Stimulated activated naive CD4-positive, alpha-beta T cell treated with Interleukin-2 at 50 U/mL for 16 hours (primary cell): Measurements from ENCODE around the gene EPS8.
"Not testable (repeated sequence)": the region's sequence is repeated elsewhere in the genome, so short reads cannot be mapped to it uniquely, and the experiment has no call there.

ENCODE experiments used
- DNase-seq: peaks from one replicate; lab custom pipeline; 2025; lab: John Stamatoyannopoulos, UW

EPS8 gene

GRCh38 chr12:15646581-15646980, 142.6 kb downstream of the EPS8 start:
- no peak for DNase-seq

GRCh38 chr12:15644700-15645099, 144.5 kb downstream of the EPS8 start:
- no peak for DNase-seq

DNA sequence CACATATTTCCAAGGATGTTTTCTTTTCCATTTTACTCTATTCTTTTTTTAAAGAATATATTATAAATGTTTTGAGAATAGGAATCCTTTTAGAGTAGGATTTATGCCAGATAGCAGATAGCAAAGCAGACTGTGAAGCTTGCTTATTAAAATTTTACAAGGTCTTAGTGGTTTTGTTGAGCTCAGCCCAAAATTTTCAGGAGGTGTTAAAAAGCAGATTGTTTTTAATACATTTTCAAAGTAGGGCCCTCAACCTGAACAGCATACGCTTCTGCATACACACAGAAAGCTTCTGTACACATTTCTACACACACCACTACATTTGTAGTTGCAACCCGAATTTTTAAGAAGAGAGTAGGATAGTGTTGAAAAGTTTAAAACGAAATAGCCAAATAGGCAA, 151.0 kb downstream of the EPS8 start:
- no peak for DNase-seq

DNA sequence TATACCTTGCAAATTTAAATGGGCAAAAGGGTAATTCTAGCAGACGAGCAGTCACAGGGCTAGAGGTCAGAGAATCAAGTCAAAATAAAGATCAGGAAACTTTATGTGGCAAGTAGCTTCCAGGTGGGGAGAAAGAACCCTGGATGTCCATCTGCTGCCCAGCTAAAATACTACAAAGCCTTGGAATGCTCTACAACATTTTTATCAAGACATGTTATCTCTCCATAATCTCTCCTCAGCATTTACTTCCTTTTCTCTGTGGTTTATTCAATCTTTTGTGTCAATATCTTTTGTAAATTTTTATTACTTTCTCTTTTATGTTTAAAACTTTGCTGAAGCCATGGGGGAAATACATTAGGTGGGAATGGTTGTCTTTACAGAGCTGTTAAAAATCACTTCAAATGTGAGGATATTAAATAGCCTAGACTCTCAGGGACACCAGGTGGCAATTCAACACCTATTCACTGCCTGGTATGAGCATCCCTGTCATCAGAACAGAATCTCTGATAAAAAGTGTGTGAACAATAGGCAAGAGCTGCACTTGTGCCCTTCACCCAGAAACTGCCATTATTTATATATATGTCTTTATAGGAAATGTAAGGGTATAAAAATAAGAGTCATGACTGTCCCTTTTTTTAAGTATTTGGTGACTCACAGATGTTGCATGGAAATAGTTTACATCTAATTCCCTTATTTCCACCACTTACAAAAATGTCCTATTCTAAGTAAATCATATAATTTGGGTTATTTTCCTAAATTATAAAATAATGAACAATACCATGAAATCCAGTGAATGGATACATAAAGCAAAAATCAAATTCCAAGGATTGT, 152.9 kb downstream of the EPS8 start:
- DNase-seq: no peak

- DNase-seq: no peak
Measured at GRCh38 chr12:15634010-15634683, 155.0 kb downstream of the EPS8 start.

- DNase-seq: no peak
Measured at GRCh38 chr12:15633201-15633600, 156.0 kb downstream of the EPS8 start.

DNA sequence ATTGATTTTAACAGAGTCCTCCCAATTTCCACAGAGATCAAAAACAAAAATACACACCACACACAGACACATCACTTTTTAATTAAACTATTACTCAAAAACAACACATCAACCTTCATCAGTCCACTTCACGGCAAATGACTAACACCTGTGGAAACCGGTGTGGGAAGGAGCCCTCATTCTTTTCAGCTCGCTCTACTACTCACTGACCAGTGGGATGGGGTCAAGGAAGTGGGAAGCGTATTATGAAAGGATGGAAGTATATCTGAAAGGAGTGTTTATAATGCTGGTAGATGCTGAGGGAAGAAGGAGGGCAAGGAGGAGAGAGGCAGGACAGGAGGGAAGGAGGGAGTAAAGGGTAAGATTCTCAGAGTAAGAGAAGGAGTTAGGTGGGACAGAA, 156.5 kb downstream of the EPS8 start:
- no peak for DNase-seq

DNA sequence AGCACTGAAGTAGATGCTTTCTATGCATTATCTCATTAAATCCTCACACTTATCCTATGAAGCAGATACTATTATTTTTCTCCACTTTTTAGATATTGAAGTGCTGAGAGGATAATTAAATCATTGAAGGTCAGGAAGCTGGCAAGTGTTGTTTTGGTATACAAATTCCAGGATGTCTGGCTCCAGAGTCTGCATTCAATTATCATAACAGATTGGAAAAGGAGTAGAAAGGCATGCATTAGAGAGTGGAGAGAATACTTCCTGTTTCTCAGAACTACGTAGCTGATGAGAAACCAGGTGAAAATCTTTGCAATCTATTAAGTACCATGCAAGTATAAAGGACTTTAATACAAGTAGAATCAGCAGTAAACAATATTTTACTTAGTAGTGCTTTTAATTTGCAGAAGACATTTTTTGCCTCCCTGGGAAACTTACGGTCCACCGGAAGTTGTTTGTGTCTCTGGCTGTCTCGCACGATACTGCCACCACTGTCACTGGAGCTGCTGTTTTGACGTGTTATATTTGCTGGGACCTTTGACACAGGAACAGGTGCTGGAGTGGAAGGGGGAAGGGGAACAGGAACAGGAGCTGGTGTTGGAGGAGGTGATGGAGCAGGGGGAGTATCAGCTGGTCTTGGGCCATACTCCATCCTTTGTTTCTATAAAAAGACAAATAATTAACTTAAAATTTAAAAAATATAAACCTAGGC, 158.0 kb downstream of the EPS8 start:
- no peak for DNase-seq

DNA sequence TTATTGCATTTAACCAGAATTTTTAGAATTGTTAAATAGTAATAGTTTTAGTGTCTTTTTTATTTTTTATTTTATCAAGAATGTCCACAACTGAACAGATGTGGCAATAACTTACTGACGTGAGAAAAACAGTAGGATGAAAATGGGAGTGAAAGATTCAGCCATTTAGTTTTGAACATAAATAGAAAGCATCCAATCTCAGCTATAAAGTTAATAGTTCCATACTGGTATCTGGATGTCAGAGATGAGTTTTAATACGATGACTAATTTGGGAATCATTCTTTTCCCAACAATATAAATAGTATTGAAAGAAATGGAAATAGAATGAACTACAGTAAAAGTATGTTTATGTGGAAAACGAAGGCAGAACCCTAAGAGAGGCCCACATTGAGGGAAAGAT, 159.4 kb downstream of the EPS8 start:
- no peak for DNase-seq

DNA sequence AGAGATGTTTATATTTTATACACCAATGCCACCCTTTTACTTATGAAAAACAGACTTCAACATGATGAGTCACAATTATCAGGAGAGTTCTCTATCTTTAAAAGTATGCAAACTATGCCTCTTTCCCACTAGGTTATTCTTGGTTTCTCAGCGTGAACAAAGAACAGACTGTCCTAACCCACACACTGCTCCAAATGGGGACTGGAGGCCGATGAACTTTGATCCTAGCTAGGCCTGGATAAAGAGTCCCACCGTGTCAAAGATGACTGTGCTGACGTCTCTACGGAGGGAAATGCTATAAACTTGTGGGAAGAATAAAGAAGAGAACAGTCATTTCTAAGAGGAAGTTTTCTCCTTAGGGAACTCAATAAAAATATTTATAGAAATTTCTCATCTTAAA, 160.1 kb downstream of the EPS8 start:
- DNase-seq: no peak

DNA sequence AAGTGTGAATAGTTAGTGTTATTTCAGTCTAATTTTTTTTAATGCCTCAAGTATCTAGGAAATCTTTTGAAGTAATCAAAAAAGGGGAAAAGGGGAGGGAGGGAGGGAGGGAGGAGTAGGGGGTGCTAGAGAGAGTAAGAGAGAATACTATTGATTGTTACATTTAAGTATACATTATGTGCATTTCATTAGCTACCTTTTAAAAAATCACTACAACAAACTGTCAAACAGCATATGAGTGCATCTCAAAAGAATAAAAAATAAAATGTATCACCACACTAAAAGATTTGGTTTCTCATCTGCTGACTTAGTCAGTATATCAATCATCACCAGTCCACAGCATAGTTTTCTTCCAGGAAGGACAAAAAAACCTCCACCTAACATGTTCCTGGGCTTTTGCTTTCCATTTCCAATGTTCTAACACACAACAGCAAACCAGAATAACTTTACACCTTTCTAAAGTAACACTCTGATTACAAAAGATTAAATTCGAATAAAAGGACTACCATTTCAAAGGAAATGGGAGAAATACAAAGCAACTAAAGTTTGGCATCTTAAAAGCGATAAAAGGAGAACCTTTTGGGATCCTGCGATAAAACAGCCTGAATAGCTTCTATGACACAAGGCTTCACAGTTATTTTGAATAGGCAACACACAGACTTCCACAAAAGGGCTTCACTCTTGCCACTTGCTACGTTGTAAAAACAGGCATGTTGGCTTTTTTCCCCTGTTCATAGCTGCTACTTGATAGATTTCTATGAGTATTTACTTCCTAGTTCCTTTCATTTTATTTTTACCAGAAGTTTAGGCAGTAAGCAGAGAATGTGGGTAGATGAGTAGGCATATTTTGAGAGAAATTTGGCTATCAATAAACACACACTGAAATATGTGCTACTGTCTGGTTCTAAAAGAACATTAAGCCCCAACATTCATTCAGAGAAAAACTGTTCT, 160.9 kb downstream of the EPS8 start:
- DNase-seq: no peak

DNA sequence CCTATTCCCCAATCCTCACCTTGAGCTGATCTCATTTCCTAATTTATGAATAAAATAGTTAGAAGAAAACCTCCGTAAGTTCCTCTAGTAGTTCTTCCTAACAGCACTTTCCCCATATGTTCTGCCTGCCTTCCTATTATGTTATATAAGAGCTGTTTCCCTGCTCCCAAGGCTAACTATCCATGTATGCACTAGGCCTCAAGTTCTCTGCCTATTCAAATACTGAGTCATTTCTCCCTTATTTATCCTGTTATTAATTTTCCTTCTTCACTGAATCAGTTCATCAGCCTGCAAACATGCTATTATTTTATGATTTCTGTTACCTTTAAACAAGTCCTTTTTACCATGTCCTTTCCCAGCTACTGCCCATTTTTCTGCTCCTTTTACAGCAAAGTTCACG, 164.1 kb downstream of the EPS8 start:
- DNase-seq: no peak

DNA sequence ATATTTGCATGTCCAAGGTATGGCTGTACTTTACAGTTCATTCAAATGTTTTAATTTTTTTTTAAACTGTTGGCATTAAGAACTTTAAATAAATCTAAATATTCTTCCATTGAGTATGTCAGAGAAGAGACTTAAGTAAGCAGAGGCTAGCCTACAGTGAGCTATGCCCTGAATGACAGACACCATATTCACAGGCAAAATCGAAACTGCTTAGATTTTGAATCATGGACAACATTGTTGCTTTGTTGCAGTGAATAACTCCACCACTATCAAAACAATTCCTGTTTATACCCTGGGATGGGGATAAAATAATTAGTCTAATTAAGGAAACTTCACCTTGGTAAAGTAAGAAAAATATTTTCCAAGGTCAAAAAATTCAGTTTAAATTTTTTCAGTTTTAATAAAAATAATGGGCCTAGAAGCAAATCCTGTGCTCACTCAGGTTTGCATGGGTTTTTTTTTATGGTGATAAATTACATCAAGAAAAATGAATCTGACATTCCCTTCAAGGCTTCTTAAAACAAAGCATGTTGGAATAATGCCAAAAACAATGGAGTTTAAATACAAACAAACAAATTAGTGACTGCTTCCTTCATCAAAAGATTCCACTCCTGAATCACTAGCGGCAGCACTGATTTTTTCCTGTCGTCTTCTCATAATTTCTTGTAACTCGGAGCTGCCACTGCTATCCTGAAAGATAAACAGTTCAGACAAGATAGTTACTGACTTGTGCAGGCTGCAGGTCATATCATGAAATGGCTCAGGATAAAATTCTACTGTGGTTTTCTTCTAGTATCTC, 168.2 kb downstream of the EPS8 start:
- DNase-seq: no peak

- not testable (repeated sequence) for DNase-seq
Measured at GRCh38 chr12:15616495-15616894, 172.7 kb downstream of the EPS8 start.

DNA sequence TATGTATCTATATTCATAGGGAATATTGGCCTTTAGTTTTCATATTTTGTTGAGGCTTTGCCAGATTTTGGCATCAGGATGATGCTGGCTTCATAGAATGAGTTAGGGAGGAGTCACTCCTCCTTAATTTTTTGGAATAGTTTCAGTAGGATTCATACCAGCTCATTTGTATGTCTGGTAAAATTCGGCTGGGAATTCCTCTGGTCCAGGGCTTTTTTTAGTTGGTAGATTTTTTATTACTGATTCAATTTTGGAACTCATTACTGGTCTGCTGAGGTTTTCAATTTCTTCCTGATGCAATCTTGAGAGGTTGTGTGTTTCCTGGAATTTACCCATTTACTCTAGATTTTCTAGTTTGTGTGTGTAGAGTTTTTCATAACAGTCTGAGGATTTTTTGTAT, 175.2 kb downstream of the EPS8 start:
- no peak for DNase-seq

DNA sequence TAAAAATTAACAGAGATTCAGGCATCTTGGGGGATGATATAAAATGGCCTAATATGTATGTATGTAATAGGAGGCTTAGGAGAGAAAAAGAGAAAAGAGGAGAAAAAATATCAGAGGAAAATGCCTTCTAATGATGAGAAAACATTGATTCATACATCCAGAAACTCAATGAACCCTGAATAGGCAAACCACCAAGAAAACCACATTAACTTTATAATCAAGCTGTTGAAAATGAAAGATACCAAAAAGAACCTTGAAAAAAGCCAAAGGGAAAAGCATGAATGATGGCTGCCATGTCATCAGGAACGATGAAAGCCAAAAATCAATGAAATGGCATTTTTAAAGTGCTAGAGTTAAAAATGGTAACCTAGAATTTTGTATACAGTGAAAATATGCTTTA, 180.2 kb downstream of the EPS8 start:
- DNase-seq: no peak

DNA sequence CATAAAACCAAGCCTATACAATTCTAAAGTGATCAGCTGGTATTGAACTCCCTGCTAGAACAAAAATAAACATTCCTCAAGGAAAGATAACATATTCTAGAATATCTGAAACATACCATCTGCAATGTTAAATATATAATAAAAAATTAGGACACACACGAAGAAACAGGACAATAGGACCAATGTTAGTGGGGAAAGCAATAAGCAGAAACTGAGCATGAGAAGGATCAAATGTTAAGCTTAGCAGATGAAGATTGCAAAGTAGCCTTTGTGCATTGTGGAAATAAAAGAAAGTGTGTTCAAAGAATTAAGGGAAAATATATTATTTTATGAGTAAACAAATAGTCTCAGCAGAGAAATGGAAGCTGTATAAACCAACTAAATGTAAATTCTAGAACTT, 180.8 kb downstream of the EPS8 start:
- no peak for DNase-seq

GRCh38 chr12:15605881-15606590, 183.2 kb downstream of the EPS8 start:
- no peak for DNase-seq

- no peak for DNase-seq
Measured at GRCh38 chr12:15603474-15604085, 185.6 kb downstream of the EPS8 start.
